ENCODE results near the gene CTBP1.
"Not testable (repeated sequence)": the region's sequence is repeated elsewhere in the genome, so short reads cannot be mapped to it uniquely, and the experiment has no call there.

Gene CTBP1

DNA sequence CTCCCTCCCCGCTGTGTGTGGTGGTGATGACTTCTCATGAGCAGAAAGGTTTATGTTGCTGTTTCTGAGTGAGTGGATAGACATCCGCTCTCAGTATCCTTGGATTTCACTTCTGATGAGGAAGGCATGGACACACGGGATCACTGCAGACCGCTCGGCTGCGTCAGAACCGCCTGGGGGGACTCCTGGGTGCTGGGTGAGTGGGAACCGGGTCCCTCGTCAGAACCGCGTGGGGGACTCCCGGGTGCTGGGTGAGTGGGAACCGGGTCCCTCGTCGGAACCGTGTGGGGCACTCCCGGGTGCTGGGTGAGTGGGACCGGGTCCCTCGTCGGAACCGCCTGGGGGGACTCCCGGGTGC lies 9.0 kb downstream of the CTBP1 start:
- TF ChIP-seq CTCF (IDR thresholded peaks at IDR 0.05; ENCODE audit: low read depth, low read length): no peak
- peaks cover 63% of the 10 kb centered on the region for H3K36me3 ChIP-seq
- no peak for DNase-seq

GRCh38 chr4:1239141-1239949 lies 9.6 kb downstream of the CTBP1 start:
- Histone ChIP-seq H3K27ac (no peak overlapping the region), H3K36me3 (peaks cover 67% of the 10 kb centered on the region), H3K4me3 (ENCODE audit: low read depth, low read length) (no peak overlapping the region), H3K27me3 (ENCODE audit: insufficient read depth, low read depth, severe bottlenecking) (no peaks in the 10 kb centered on the region), H3K9me3 (ENCODE audit: severe bottlenecking) (no peaks in the 10 kb centered on the region)
- no peak for DNase-seq
- TF ChIP-seq CTCF (IDR thresholded peaks at IDR 0.05; ENCODE audit: low read depth, low read length): no peak

More for the DNA sequence above, 9.0 kb downstream of the CTBP1 start:
- Histone ChIP-seq H3K27ac (no peak overlapping the region), H3K4me3 (ENCODE audit: low read depth, low read length) (no peak overlapping the region), H3K27me3 (ENCODE audit: insufficient read depth, low read depth, severe bottlenecking) (no peaks in the 10 kb centered on the region), H3K9me3 (ENCODE audit: severe bottlenecking) (no peaks in the 10 kb centered on the region)

DNA sequence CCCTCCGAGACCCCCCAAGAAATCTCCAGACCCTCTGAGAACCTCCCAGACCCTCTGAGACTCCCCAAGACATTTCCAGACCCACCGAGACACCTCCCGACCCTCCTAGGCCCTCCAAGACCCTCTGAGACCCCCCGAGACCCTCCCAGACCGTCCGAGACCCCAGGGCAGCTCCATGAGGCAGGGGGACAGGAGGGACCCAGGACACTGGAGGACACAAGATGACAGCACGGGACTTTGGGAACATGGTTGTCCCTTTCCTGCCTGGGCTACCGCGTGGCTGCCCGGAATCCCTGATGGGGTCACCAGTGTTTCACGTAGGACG lies 10.3 kb downstream of the CTBP1 start:
- no peak for TF ChIP-seq CTCF (IDR thresholded peaks at IDR 0.05; ENCODE audit: low read depth, low read length)
- Histone ChIP-seq H3K27ac (no peak overlapping the region), H3K36me3 (peaks cover 71% of the 10 kb centered on the region), H3K27me3 (ENCODE audit: insufficient read depth, low read depth, severe bottlenecking) (no peaks in the 10 kb centered on the region), H3K9me3 (ENCODE audit: severe bottlenecking) (no peaks in the 10 kb centered on the region), H3K4me3 (ENCODE audit: low read depth, low read length) (no peak overlapping the region)
- DNase-seq: no peak

- H3K27me3 ChIP-seq (ENCODE audit: insufficient read depth, low read depth, severe bottlenecking): no peaks in the 10 kb centered on the region
- DNase-seq: no peak
- no peak overlapping the region for H3K4me3 ChIP-seq (ENCODE audit: low read depth, low read length)
These were observed 10.8 kb downstream of the CTBP1 start for GRCh38 chr4:1237981-1238675.

GRCh38 chr4:1237261-1237660 lies 11.7 kb downstream of the CTBP1 start:
- not testable (repeated sequence) for H3K27ac ChIP-seq; DNase-seq; H3K4me3 ChIP-seq (ENCODE audit: low read depth, low read length); H3K9me3 ChIP-seq (ENCODE audit: severe bottlenecking); H3K27me3 ChIP-seq (ENCODE audit: insufficient read depth, low read depth, severe bottlenecking)
- H3K36me3 ChIP-seq: peaks cover 79% of the 10 kb centered on the region

More at GRCh38 chr4:1237981-1238675, 10.8 kb downstream of the CTBP1 start:
- Histone ChIP-seq H3K9me3 (ENCODE audit: severe bottlenecking) (no peaks in the 10 kb centered on the region), H3K36me3 (peaks cover 73% of the 10 kb centered on the region), H3K27ac (no peak overlapping the region)
- TF ChIP-seq CTCF (IDR thresholded peaks at IDR 0.05; ENCODE audit: low read depth, low read length): no peak

DNA sequence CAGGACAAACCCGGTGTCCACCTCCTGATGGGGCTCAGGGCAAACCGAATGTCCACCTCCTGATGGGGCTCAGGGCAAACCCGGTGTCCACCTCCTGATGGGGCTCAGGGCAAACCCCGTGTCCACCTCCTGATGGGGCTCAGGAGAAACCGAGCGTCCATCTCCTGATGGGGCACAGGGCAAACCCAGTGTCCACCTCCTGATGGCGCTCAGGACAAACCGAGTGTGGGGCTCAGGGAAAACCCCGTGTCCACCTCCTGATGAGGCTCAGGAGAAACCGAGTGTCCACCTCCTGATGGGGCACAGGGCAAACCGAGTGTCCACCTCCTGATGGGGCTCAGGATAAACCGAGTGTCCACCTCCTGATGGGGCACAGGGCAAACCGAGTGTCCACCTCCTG lies 12.1 kb downstream of the CTBP1 start:
- not testable (repeated sequence) for H3K4me3 ChIP-seq (ENCODE audit: low read depth, low read length); H3K27me3 ChIP-seq (ENCODE audit: insufficient read depth, low read depth, severe bottlenecking); DNase-seq; H3K27ac ChIP-seq; H3K9me3 ChIP-seq (ENCODE audit: severe bottlenecking)
- peaks cover 79% of the 10 kb centered on the region for H3K36me3 ChIP-seq
